ENCODE measurements around the gene C19orf73. TPM values are rescaled to one million over a fixed set of nuclear protein-coding genes. Genes with fewer than 3 reads are reported as not detected.

The C19orf73 gene
- total and polyA plus RNA-seq, 9 of the 15 experiments (the other 6 are each of a cell fraction or from before 2014, with no cell fraction given): 0.08 to 7.4 (median 1.4) TPM

GRCh38 chr19:49140951-49141350, 22.0 kb upstream of the C19orf73 start (continued):
- no peak for TF ChIP-seq PCBP1 (IDR thresholded peaks at IDR 0.05; ENCODE audit: low read depth, low read length, poor library complexity, severe bottlenecking)
- no peak for TF ChIP-seq CGGBP1 (CRISPR knock-in tag; IDR thresholded peaks at IDR 0.05)
- TF ChIP-seq YY1 (IDR thresholded peaks at IDR 0.05; ENCODE audit: borderline replicate concordance in 1 of 3, control insufficient read depth in 1 of 3, extremely low read depth in 1 of 3, insufficient read depth in 3 of 3, insufficient read length in 1 of 3, insufficient replicate concordance in 2 of 3, low read depth in 1 of 3, low read length in 2 of 3): no peak

- in situ Hi-C loops (cut with MboI) (no loop called here), intact Hi-C loops (cut with micrococcal nuclease) (no loop called here)
- no peak overlapping the region for H3K4me2 ChIP-seq (ENCODE audit: insufficient read depth, low read length)
- H3K4me1 ChIP-seq (replicated peaks in 1 of 2; ENCODE audit: control insufficient read depth in 2 of 2, insufficient read depth in 2 of 2, low read length in 2 of 2): peaks cover 9 to 51% of the 10 kb centered on the region in 2 experiments; a peak in 3 of 5 replicates
- ChIA-PET POLR2A (no interaction called here), CTCF (ENCODE audit: low intra/inter-chr PET ratio) (no interaction called here)
- H3K27ac ChIP-seq (ENCODE audit: extremely low read depth, low read depth, low read length): no peak overlapping the region
- H3K9me3 ChIP-seq (replicated peaks; ENCODE audit: control insufficient read depth, insufficient read depth, low read depth, low read length): no peaks in the 10 kb centered on the region
- peak overlapping the region in 1 of 2 experiments; percentile 54; a peak in 1 of 4 replicates for H3K9ac ChIP-seq (ENCODE audit: insufficient read depth in 1 of 2, low read depth in 2 of 2, low read length in 2 of 2)
- H3K79me2 ChIP-seq (ENCODE audit: control insufficient read depth, insufficient read depth, low read length): no peaks in the 10 kb centered on the region; the same call in 2 of the 3 replicates
- no peak overlapping the region for H3K4me3 ChIP-seq
- no peaks in the 10 kb centered on the region for H3K27me3 ChIP-seq (ENCODE audit: control insufficient read depth in 2 of 2, insufficient read depth in 2 of 2, low read length in 2 of 2)
- 87% methylated on average over 8 of the region's 10 CpGs for WGBS (ENCODE audit: insufficient coverage, low coverage, missing lambda C conversion rate)
- H2AFZ ChIP-seq (ENCODE audit: low read depth, low read length): no peak overlapping the region
- ATAC-seq: no peak
- TF ChIP-seq POLR2G (IDR thresholded peaks at IDR 0.05; ENCODE audit: low read depth, low read length) (0 out of 2 replicates have a peak, but pooled peaks have one; percentile 25), MAX (CRISPR knock-in tag; IDR thresholded peaks at IDR 0.05) (0 out of 2 replicates have a peak, but pooled peaks have one; percentile 20), CBX3 (IDR thresholded peaks at IDR 0.05; ENCODE audit: borderline replicate concordance in 1 of 2, low read length in 2 of 2) (no peak), ZNF551 (CRISPR knock-in tag; IDR thresholded peaks at IDR 0.05) (no peak)
- no peaks in the 10 kb centered on the region for H3K9me1 ChIP-seq (ENCODE audit: control insufficient read depth, insufficient read depth, low read length)
- H3K36me3 ChIP-seq (ENCODE audit: control insufficient read depth, insufficient read depth, low read length): peaks cover 46% of the 10 kb centered on the region; the same call in 2 of the 3 replicates
- no peak for FAIRE-seq
- DNase-seq (ENCODE audit: extremely low read depth in 1 of 4, low spot score in 3 of 4): no peak
- H4K20me1 ChIP-seq (replicated peaks; ENCODE audit: control insufficient read depth, insufficient read depth, low read length): no peaks in the 10 kb centered on the region
- no TSS peak for BruUV-seq (replicated peaks)
These were observed 17.8 kb upstream of the C19orf73 start for GRCh38 chr19:49136771-49137171.

Measured in K562 (cell line).